IPS-18c (cell line): ENCODE measurements around the gene IBSP.

ENCODE experiments used
- H3K4me3 ChIP-seq: 2 replicates; pipeline ENCODE4 v1.7.0; 2013; ENCODE audit warnings: low read depth, mild to moderate bottlenecking, low read length, moderate library complexity; ENCODE audit not compliant: insufficient read depth
- H3K9me3 ChIP-seq: one replicate; pipeline ENCODE4 v1.6.1; 2013; ENCODE audit warnings: mild to moderate bottlenecking, low read length, moderate library complexity; ENCODE audit not compliant: control insufficient read depth, insufficient read depth

Gene IBSP

DNA sequence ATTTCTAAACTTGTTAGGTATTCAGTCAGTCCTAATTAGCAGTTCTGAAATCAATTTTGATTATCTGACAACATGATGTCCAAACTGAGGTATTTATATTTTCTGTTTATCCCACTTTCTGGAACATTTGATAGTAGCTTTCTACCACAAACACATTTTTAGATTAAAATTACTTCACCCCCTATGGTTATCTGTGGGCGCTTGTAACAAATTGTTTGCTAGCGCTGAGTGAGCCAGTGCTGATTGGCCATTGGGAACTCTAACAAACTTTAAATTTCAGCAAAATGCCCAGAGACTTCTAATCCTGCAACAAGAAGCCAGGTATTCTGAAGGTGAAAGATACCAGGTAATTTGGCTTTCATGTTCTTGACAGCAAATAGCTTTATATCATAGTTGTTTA lies 33.3 kb downstream of the IBSP start, which contains the start of gene MEPE:
Gene MEPE, plus strand, starts transcription at position 301 of the 400 bp plus-strand sequence. CDS start 1,746 bp downstream, outside the sequence.
- no peaks in the 10 kb centered on the region for H3K9me3 ChIP-seq
- no peak within 1 kb of the TSS for H3K4me3 ChIP-seq

DNA sequence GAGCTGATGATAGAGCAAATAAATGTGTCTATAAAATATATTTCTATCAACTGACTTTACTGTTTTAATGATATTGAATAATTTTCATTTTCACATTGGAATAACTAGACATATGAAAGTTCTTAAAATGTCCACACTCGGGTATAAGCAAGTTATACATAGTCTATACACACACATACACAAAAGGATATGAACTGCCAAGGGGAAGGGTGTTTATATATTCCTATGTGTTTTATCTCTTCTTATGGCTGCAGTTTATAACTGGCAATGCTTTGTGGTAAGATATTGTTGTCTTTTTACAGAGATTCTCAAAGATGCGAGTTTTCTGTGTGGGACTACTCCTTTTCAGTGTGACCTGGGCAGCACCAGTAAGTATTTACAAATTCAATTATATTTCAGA lies 35.0 kb downstream of the IBSP start:
- Histone ChIP-seq H3K9me3 (no peaks in the 10 kb centered on the region), H3K4me3 (no peak overlapping the region)

- no peak overlapping the region for H3K4me3 ChIP-seq
- no peaks in the 10 kb centered on the region for H3K9me3 ChIP-seq
Observed at GRCh38 chr4:87835197-87835596, 35.8 kb downstream of the IBSP start.

DNA sequence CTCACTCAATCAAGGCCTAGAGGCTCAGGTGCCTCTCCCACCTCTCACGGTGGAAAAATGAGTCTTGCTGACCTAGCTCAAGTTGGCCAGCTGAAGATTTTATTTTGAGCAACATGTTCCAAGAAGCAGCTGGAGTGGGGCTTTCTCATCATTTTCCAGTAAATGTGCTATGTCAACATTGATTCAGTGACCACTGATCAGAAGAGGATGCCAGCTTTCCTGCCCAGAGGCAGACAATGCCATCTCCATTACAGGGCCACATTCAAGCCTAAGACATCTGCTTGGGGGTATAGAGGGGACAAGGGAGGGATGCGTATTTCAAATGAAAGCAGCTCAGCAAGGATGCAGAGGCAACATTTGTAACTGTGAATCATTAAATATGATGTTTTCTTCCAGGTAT lies 36.4 kb downstream of the IBSP start:
- Histone ChIP-seq H3K4me3 (no peak overlapping the region), H3K9me3 (no peaks in the 10 kb centered on the region)

- H3K4me3 ChIP-seq: no peak overlapping the region
Observed at GRCh38 chr4:87838205-87838604, 38.9 kb downstream of the IBSP start.

DNA sequence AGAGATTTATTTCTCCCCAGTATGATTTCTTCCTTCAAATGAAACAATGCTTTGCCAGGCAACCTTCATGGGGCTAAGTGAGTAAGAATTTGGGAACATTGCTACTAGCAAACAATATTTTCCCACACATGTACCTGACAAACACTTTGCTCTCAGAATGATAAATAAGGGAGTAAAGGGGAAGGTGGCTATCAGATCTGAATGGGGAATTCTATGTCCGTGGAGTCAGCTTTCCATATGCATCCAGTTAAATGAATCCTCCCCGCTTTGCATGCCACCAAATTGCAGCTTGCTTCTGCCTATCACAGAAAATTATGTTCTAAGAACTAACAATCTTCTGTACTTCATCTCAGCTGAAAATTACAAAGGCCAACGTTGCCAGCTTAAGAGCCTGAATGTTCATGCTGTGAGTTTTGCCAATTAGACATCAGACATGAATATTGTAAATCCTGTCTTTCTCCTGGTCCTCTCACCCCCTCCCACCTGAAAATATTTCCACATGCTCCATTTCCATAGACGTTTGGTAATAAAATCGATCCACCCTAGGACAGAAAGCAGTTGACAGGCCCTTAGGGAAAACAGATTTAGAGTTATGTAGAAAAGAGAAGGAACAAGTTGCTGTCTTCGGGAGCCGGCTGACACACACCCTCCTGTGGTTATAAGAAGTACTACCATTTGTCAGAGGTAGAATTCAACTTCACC lies 39.7 kb downstream of the IBSP start:
- no peaks in the 10 kb centered on the region for H3K9me3 ChIP-seq
- no peak overlapping the region for H3K4me3 ChIP-seq

More at GRCh38 chr4:87838205-87838604, 38.9 kb downstream of the IBSP start:
- no peaks in the 10 kb centered on the region for H3K9me3 ChIP-seq

- Histone ChIP-seq H3K9me3 (no peaks in the 10 kb centered on the region), H3K4me3 (no peak overlapping the region)
Observed at GRCh38 chr4:87839592-87839946, 40.2 kb downstream of the IBSP start.

- H3K4me3 ChIP-seq: no peak overlapping the region
- no peaks in the 10 kb centered on the region for H3K9me3 ChIP-seq
Observed at GRCh38 chr4:87840149-87840548, 40.8 kb downstream of the IBSP start.

DNA sequence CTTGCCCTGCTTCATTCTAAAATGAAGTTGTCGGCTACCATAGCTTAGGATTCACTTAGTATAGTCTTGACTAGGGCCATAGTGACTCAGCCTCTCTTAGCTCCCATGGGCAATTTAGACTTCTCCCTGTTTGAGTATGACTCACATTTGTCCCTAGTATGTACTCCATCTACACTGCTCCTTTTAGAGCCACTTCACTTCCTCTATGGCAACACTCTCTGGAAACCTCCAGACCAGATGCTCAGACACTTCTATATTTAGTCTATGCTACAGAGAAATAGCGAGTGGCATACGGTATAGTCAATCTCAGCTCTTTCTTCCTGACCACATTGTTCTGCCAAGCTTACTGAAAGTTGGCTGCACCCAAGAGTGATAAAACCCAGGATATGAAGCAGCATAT lies 44.6 kb downstream of the IBSP start:
- no peak overlapping the region for H3K4me3 ChIP-seq
- no peaks in the 10 kb centered on the region for H3K9me3 ChIP-seq

GRCh38 chr4:87844452-87844851 lies 45.1 kb downstream of the IBSP start:
- no peaks in the 10 kb centered on the region for H3K9me3 ChIP-seq
- no peak overlapping the region for H3K4me3 ChIP-seq

DNA sequence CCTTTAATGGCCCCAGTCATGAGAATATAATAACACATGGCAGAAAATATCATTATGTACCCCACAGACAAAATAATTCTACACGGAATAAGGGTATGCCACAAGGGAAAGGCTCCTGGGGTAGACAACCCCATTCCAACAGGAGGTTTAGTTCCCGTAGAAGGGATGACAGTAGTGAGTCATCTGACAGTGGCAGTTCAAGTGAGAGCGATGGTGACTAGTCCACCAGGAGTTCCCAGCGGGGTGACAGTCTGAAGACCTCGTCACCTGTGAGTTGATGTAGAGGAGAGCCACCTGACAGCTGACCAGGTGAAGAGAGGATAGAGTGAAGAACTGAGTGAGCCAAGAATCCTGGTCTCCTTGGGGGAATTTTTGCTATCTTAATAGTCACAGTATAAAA lies 46.9 kb downstream of the IBSP start:
- H3K9me3 ChIP-seq: no peaks in the 10 kb centered on the region

DNA sequence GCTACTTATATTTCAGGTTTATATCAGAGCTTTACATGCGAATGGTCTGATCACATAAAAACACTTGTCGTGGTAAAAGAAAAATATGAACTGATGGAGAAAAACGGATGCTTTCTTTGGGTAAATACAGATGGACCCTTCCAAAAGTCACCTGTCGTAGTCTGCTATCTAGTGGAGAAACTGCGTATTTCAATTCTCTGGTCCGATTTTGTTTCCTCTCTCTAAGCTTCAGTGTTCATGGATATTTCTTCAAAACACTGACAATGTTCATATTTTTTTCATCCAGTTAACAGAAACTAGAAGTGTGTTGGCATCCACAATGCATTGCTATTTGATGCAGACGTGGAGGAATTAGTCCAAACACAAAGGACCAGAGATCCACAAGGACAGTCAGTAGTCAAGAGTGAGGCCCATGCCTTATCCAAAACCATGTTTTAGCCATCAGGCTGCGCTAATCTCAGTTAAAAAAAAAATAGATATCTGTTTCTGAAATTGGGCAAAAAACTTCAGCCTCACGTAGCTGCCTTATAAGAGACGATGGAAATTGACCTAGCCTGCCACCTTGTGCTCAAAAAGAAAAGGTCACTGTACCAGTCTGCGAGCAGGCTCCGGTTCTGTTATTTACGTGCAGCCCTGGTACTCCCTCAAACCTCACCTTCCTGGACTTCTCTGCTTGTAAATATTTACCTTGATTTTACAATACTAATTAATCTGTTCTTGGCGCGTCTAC lies 49.4 kb downstream of the IBSP start:
- H3K4me3 ChIP-seq: peak overlapping the region; percentile 35; the same call in 1 of the 2 replicates
- no peaks in the 10 kb centered on the region for H3K9me3 ChIP-seq

More for the DNA sequence above, 46.9 kb downstream of the IBSP start:
- no peak overlapping the region for H3K4me3 ChIP-seq

DNA sequence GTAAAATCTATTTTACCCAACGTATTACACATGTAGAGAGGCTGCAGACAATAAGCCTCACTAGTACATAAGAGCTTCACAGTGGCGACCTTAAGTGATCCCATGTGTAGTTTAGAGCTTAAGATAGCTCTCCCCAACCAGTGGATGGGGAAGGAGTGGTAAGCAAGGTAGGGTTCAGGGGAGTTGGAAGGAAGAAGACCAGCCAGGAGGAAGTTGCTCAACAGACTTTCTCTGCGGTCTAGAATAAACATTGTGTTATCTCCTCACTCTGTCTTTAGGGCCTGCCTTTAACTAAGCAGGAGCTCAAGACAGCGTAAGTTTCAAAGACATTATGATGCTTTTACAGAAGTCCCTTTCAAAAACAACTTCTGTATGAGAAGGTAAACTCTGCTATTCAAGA lies 50.3 kb downstream of the IBSP start:
- H3K4me3 ChIP-seq: no peak overlapping the region

DNA sequence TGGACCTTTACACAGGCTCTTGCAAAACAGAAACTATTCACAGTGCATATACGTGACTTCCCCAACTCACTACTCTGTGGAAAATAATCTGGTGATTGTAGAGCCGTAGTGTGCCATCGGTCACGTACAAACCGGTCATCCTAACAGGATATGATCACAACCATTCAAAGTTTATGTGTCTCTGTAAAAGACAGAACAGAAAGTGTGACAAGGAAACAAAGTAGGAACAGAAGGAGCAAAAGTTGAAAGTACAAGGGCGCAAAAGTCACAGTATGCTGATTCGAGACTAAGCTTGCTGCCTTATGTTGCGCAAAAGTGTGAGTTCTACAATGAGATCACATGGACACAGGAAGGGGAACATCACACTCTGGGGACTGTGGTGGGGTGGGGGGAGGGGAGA lies 52.0 kb downstream of the IBSP start:
- Histone ChIP-seq H3K9me3 (no peaks in the 10 kb centered on the region), H3K4me3 (no peak overlapping the region)

More for the DNA sequence above, 50.3 kb downstream of the IBSP start:
- no peaks in the 10 kb centered on the region for H3K9me3 ChIP-seq

DNA sequence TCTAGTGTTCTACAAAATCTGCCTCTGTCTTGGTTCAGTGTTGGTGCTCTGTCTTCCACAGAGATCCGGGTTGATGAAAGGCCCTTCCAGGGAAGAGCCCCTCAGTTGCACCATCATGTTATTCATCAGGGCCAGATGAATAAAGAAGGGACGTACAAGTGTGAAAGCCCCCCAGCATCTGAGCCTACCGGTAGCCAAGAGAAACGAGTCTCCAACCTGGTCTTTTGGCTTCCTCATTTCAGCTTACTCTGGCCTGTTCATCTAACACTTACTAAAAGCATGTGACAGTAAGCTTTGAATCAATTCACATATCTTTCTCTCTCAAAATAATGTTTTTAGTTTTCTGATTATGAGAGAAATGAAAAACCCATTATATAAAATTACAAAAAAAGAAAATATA lies 52.6 kb downstream of the IBSP start:
- no peaks in the 10 kb centered on the region for H3K9me3 ChIP-seq
- no peak overlapping the region for H3K4me3 ChIP-seq

- H3K4me3 ChIP-seq: no peak overlapping the region
Observed at GRCh38 chr4:87853108-87853507, 53.8 kb downstream of the IBSP start.

DNA sequence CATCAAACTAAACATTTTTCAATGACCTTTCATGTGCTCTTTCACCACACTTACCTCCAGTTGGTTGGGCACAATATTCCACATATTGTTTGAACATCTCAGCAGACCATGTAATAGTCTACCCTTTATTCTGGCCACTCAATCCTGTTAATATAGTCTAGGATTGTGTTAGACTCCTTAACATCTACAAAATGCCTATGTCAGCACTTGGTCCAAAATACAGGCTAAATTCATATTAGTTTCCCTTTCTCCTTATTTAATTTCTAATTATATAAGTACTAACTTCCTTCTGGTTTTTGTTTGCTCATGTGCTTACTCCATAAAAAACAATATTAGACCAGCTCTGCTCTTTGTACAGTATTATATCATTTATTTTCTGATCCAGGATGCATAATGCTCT lies 54.5 kb downstream of the IBSP start:
- Histone ChIP-seq H3K9me3 (no peaks in the 10 kb centered on the region), H3K4me3 (no peak overlapping the region)

More at GRCh38 chr4:87853108-87853507, 53.8 kb downstream of the IBSP start:
- H3K9me3 ChIP-seq: no peaks in the 10 kb centered on the region

GRCh38 chr4:87855559-87855958 lies 56.2 kb downstream of the IBSP start:
- Histone ChIP-seq H3K9me3 (no peaks in the 10 kb centered on the region), H3K4me3 (no peak overlapping the region)
